HCT116 (cell line): ENCODE results near the gene MED25. TPM values are rescaled to one million over a fixed set of nuclear protein-coding genes. Genes with fewer than 3 reads are reported as not detected.

Source experiments
- ATAC-seq: fragments of 200-7000 bp; cut with Tn5 transposase; 2 replicates; pipeline ENCODE4 v1.9.1; 2020; ENCODE audit warnings: mild to moderate bottlenecking, moderate library complexity
- BruUV-seq: library from RNA; stranded (reverse); fragments of 400-500 nt; replicated peaks from 2 replicates; lab custom pipeline; 2021; lab: Mats Ljungman, UMichigan
- CTCF ChIA-PET: fragments of 300-600 bp; sonication (Branson Sonifier 250); formaldehyde crosslinking; loops from one replicate; lab custom pipeline; 2021; ENCODE audit warnings: antibody characterized with exemption; lab: Charles Lee
- POLR2A ChIA-PET: fragments of 300-600, 350-600 bp; sonication (Branson Sonifier 250); formaldehyde crosslinking; loops from one replicate; lab custom pipeline; 2021; ENCODE audit warnings: antibody characterized with exemption; lab: Charles Lee
- RAD21 ChIA-PET, 2 experiments: fragments of 300-600 bp; sonication (Branson Sonifier 250); formaldehyde crosslinking; loops; one replicate each; lab custom pipeline; 2023; ENCODE audit warnings: low total read pairs in 2 of 2; ENCODE audit not compliant: uncharacterized antibody in 2 of 2, unreplicated experiment in 2 of 2, low non-redundant PET in 1 of 2; lab: Charles Lee
- DNase-seq: peaks from one replicate; pipeline ENCODE4 v3.0.0-alpha.2; 2010; ENCODE audit warnings: low read depth, low spot score
- H2AFZ ChIP-seq: fragments of 200-600 bp; shearing (Covaris generic), sonication (generic); 2 replicates; pipeline ENCODE4 v1.6.1; 2017; ENCODE audit warnings: low read depth, mixed run types, mixed read lengths, antibody characterized with exemption, low read length; ENCODE audit not compliant: poor library complexity, severe bottlenecking
- H3K27ac ChIP-seq: 2 replicates; pipeline ENCODE4 v1.5.1; 2012; ENCODE audit warnings: low read depth, low read length
- H3K27me3 ChIP-seq: fragments of 200-600 bp; sonication (generic); 2 replicates; pipeline ENCODE4 v1.6.1; 2016; ENCODE audit warnings: mixed run types, low read length, mixed read lengths; ENCODE audit not compliant: insufficient read depth
- H3K36me3 ChIP-seq, 2 experiments: fragments of 200-500 bp in 1 of 2; fragments of 200-600 bp in 1 of 2; sonication (Bioruptor generic) in 1 of 2; sonication (generic) in 1 of 2; 2 replicates each; pipeline versions ENCODE4 v1.5.1 to v1.6.1; 2014 to 2016; ENCODE audit warnings: low read length in 2 of 2, inconsistent platforms in 1 of 2, mixed read lengths in 1 of 2, mixed run types in 1 of 2; ENCODE audit not compliant: insufficient read depth in 2 of 2, control insufficient read depth in 1 of 2
- H3K4me1 ChIP-seq, 2 experiments: fragments of 200-600 bp in 1 of 2; sonication (generic) in 1 of 2; 2 replicates each; pipeline versions ENCODE4 v1.5.1 to v1.6.1; 2012 to 2017; ENCODE audit warnings: low read length in 2 of 2, inconsistent platforms in 1 of 2, mild to moderate bottlenecking in 1 of 2, mixed read lengths in 1 of 2, mixed run types in 1 of 2, moderate library complexity in 1 of 2; ENCODE audit not compliant: insufficient read depth in 2 of 2, control insufficient read depth in 1 of 2
- H3K4me2 ChIP-seq: fragments of 200-600 bp; sonication (generic); 2 replicates; pipeline ENCODE4 v1.6.1; 2017; ENCODE audit warnings: mixed run types, low read length, mixed read lengths
- H3K4me3 ChIP-seq, 2 experiments: fragments of 200-600 bp in 1 of 2; sonication (generic) in 1 of 2; replicated peaks in 1 of 2; 2 replicates each; pipeline ENCODE4 v1.5.1; 2011 to 2016; ENCODE audit warnings: low read length in 2 of 2, control low read depth in 1 of 2, low read depth in 1 of 2, mild to moderate bottlenecking in 1 of 2, mixed read lengths in 1 of 2, mixed run types in 1 of 2
- H3K79me2 ChIP-seq: fragments of 200-600 bp; sonication (generic); 2 replicates; pipeline ENCODE4 v1.6.1; 2017; ENCODE audit warnings: mild to moderate bottlenecking, mixed run types, low read length, moderate library complexity, mixed read lengths; ENCODE audit not compliant: insufficient read depth
- H3K9ac ChIP-seq: fragments of 200-600 bp; sonication (generic); 2 replicates; pipeline ENCODE4 v1.6.1; 2016; ENCODE audit warnings: low read length, mixed read lengths
- H3K9me2 ChIP-seq: fragments of 200-600 bp; sonication (generic), shearing (Covaris generic); 2 replicates; pipeline ENCODE4 v1.6.1; 2017; ENCODE audit warnings: mixed run types, mild to moderate bottlenecking, moderate library complexity; ENCODE audit not compliant: insufficient read depth
- H3K9me3 ChIP-seq, 2 experiments: fragments of 200-500 bp in 1 of 2; fragments of 200-600 bp in 1 of 2; sonication (Bioruptor generic) in 1 of 2; sonication (generic) in 1 of 2; 2 replicates each; pipeline ENCODE4 v1.6.1; 2014 to 2017; ENCODE audit warnings: low read length in 2 of 2, mixed read lengths in 2 of 2, inconsistent platforms in 1 of 2, low read depth in 1 of 2, mild to moderate bottlenecking in 1 of 2, mixed run types in 1 of 2, moderate library complexity in 1 of 2; ENCODE audit not compliant: control insufficient read depth in 1 of 2, insufficient read depth in 1 of 2
- H4K20me1 ChIP-seq: fragments of 200-600 bp; sonication (generic), shearing (Covaris generic); 2 replicates; pipeline ENCODE4 v1.6.1; 2017; ENCODE audit warnings: mixed run types, mild to moderate bottlenecking, moderate library complexity; ENCODE audit not compliant: insufficient read depth
- CEBPB ChIP-seq: IDR thresholded peaks from 2 replicates; pipeline ENCODE4 v1.6.1; 2012; ENCODE audit warnings: low read depth
- EGR1 ChIP-seq: IDR thresholded peaks from 2 replicates; pipeline ENCODE4 v1.6.1; 2012; ENCODE audit warnings: low read depth
- JUND ChIP-seq: IDR thresholded peaks from 2 replicates; pipeline ENCODE4 v1.6.1; 2012
- POLR2AphosphoS5 ChIP-seq: IDR thresholded peaks from 2 replicates; pipeline ENCODE4 v1.6.1; 2011; ENCODE audit warnings: mild to moderate bottlenecking, low read depth, low read length, moderate library complexity
- SIN3A ChIP-seq: IDR thresholded peaks from 2 replicates; pipeline ENCODE4 v1.6.1; 2012; ENCODE audit warnings: low read depth
- SRF ChIP-seq: IDR thresholded peaks from 2 replicates; pipeline ENCODE4 v1.6.1; 2012; ENCODE audit warnings: low read depth
- YY1 ChIP-seq: IDR thresholded peaks from 2 replicates; pipeline ENCODE4 v1.6.1; 2011; ENCODE audit warnings: low read length, low read depth, moderate library complexity, mild to moderate bottlenecking; ENCODE audit not compliant: insufficient replicate concordance; ENCODE audit errors: extremely low read depth
- intact Hi-C: fragments of 100-400 bp; cut with micrococcal nuclease; formaldehyde crosslinking; loops from 2 replicates; pipeline ENCODE4 v1.10.0; 2022
- total RNA-seq: library from RNA; stranded (reverse); gene quantifications from one replicate; pipeline ENCODE4 v1.2.1, GENCODE V29; 2021; ENCODE audit not compliant: unreplicated experiment
- TF ChIP-seq, protein P1 (sequence below), 3 experiments: fragments of 200-600 bp in 1 of 3; sonication (generic) in 1 of 3; IDR thresholded peaks in 2 of 3; conservative IDR thresholded peaks in 1 of 3; 2 replicates each; pipeline ENCODE4 v1.5.1; 2012 to 2017; ENCODE audit warnings: low read depth in 2 of 3, low read length in 2 of 3, antibody characterized with exemption in 1 of 3, borderline replicate concordance in 1 of 3, control low read depth in 1 of 3, mild to moderate bottlenecking in 1 of 3, mixed read lengths in 1 of 3, mixed run types in 1 of 3, moderate library complexity in 1 of 3; ENCODE audit not compliant: insufficient read depth in 1 of 3

Gene MED25
- total RNA-seq, 1 experiment from 2014 or later, result 77.7 TPM

DNA sequence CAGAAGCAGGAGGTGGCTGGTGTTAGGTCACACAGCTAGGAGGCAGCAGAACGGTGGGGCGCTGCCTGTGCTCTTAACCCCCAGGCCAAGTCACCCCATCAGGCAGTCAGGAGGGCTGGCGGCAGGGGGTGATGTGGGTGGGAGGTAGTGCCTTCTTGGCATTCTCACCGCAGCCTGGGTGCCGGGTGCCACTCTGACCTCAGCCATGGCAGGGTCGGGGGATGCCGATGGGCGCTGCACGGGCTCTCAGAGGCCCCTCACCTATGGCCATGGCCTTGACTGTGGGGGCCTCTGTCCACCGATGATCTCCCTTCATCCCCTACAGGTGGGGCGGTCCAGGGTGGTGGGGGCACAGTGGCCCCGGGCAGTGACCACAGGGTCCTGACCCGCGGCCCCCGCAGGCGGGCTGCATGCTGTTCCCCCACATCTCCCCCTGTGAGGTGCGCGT lies 38.5 kb downstream of the MED25 start:
- no peaks in the 10 kb centered on the region for H3K27me3 ChIP-seq
- DNase-seq, result no peak
- BruUV-seq, result no TSS peak
- no peak overlapping the region for H3K4me2 ChIP-seq
- no peaks in the 10 kb centered on the region for H3K9me3 ChIP-seq
- RAD21 ChIA-PET, result no interaction called here
- no peaks in the 10 kb centered on the region for H3K9me2 ChIP-seq
- CTCF ChIA-PET, result no interaction called here
- H2AFZ ChIP-seq, result no peak overlapping the region
- H4K20me1 ChIP-seq, result no peaks in the 10 kb centered on the region
- H3K79me2 ChIP-seq, result peaks cover 44% of the 10 kb centered on the region
- intact Hi-C loops, result no loop called here
- no peak overlapping the region for H3K27ac ChIP-seq
- TF ChIP-seq POLR2AphosphoS5 (peak; percentile 22), SRF (no peak), CEBPB (no peak), JUND (no peak), SIN3A (no peak)
- TF ChIP-seq, protein P1, sequence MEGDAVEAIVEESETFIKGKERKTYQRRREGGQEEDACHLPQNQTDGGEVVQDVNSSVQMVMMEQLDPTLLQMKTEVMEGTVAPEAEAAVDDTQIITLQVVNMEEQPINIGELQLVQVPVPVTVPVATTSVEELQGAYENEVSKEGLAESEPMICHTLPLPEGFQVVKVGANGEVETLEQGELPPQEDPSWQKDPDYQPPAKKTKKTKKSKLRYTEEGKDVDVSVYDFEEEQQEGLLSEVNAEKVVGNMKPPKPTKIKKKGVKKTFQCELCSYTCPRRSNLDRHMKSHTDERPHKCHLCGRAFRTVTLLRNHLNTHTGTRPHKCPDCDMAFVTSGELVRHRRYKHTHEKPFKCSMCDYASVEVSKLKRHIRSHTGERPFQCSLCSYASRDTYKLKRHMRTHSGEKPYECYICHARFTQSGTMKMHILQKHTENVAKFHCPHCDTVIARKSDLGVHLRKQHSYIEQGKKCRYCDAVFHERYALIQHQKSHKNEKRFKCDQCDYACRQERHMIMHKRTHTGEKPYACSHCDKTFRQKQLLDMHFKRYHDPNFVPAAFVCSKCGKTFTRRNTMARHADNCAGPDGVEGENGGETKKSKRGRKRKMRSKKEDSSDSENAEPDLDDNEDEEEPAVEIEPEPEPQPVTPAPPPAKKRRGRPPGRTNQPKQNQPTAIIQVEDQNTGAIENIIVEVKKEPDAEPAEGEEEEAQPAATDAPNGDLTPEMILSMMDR (IDR thresholded peaks at IDR 0.05 in 2 of 3, conservative IDR thresholded peaks at IDR 0.05 in 1 of 3; ENCODE audit: borderline replicate concordance in 1 of 3, insufficient read depth in 1 of 3, low read depth in 2 of 3, low read length in 2 of 3), result no peak
- TF ChIP-seq, all 23 proteins: peak for 1
- no peak overlapping the region for H3K9ac ChIP-seq
- H3K4me3 ChIP-seq, result no peak overlapping the region
- ATAC-seq, result peak; percentile 9
- POLR2A ChIA-PET, result no interaction called here
- H3K4me1 ChIP-seq, result peaks cover 9 to 39% of the 10 kb centered on the region in 2 experiments
- peaks cover 11 to 25% of the 10 kb centered on the region in 2 experiments; a peak in 3 of 4 replicates for H3K36me3 ChIP-seq

DNA sequence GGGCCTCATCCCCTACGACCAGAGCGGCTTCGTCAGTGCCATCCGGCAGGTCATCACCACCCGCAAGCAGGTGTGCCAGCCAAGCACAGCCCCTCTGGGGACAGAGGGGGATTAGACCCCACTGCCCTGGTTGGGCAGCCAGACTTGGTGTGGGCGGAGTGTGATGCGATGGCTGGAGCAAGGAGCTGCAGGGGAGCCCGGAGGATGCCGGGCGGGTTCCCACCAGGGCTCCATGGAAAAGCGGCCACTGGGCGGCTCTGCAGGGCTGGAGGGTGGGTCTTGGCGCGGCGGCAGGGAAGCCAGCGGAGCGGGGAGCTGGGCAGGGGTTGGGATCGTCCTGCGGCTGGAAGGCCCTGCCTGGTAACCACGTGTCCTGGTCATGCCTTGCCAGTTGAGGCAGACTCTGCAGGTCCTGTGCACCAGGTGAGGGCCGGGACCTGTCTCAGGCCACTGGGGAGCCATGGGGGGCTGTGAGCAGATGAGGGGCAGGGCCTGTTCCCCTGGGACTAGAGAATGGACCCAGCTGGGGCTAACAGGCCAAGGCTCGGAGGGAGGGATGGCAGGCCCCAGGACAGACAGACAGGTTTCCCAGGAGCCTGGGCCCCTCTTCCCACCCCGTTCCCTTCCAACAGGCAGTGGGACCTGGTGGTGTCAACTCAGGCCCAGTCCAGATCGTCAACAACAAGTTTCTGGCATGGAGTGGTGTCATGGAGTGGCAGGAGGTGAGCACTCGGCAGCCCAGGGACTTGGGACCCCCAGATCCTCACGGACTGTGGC lies 39.2 kb downstream of the MED25 start:
- DNase-seq (no peak), ATAC-seq (peak; percentile 8)
- H3K9ac ChIP-seq, result no peak overlapping the region
- H3K36me3 ChIP-seq, result peaks cover 15 to 27% of the 10 kb centered on the region in 2 experiments; a peak in 3 of 4 replicates
- no peak overlapping the region for H2AFZ ChIP-seq
- no peaks in the 10 kb centered on the region for H4K20me1 ChIP-seq
- H3K27ac ChIP-seq, result peak overlapping the region; percentile 45; the same call in 1 of the 2 replicates
- H3K9me3 ChIP-seq, result no peaks in the 10 kb centered on the region
- no TSS peak for BruUV-seq
- peaks cover 7 to 34% of the 10 kb centered on the region in 2 experiments for H3K4me1 ChIP-seq
- no peak overlapping the region for H3K4me2 ChIP-seq
- intact Hi-C loops, result no loop called here
- peaks cover 37% of the 10 kb centered on the region for H3K79me2 ChIP-seq
- H3K27me3 ChIP-seq, result no peaks in the 10 kb centered on the region
- no peak for TF ChIP-seq EGR1
- TF ChIP-seq YY1, result no peak
- no peaks in the 10 kb centered on the region for H3K9me2 ChIP-seq
- H3K4me3 ChIP-seq, result no peak overlapping the region
- RAD21 ChIA-PET, result no interaction called here
- POLR2A ChIA-PET, result no interaction called here
- CTCF ChIA-PET, result no interaction called here
